HL-60 (cell line): ENCODE data around the gene HOATZ.

Source experiments
- CTCF ChIP-seq: IDR thresholded peaks from one replicate; pipeline ENCODE4 v1.5.1; 2011; ENCODE audit warnings: low read length, control low read depth, inconsistent platforms; ENCODE audit not compliant: insufficient read depth
- POLR2AphosphoS5 ChIP-seq: IDR thresholded peaks from 2 replicates; pipeline ENCODE4 v1.6.1; 2012; ENCODE audit warnings: low read depth
- REST ChIP-seq: IDR thresholded peaks from 2 replicates; pipeline ENCODE4 v1.6.1; 2012; ENCODE audit warnings: low read depth; ENCODE audit not compliant: insufficient replicate concordance

- TF ChIP-seq CTCF = no peak
- no peak for TF ChIP-seq POLR2AphosphoS5
- TF ChIP-seq REST = no peak
Observed at GRCh38 chr11:111574373-111575225, 60.0 kb downstream of the HOATZ start.
